ENCODE data around the gene ATP1A1. TPM values are rescaled to one million over a fixed set of nuclear protein-coding genes. Genes with fewer than 3 reads are reported as not detected.

The ATP1A1 gene
- total and polyA plus RNA-seq, 9 of the 15 experiments (the other 6 are each of a cell fraction or from before 2014, with no cell fraction given) = 99.3 to 513 (median 234) TPM

GRCh38 chr1:116372651-116373430 lies at the start of gene ATP1A1 (continued):
- peak; percentile 77 to 85 for TF ChIP-seq MNT (conservative IDR thresholded peaks at IDR 0.05)
- TF ChIP-seq, protein P1, sequence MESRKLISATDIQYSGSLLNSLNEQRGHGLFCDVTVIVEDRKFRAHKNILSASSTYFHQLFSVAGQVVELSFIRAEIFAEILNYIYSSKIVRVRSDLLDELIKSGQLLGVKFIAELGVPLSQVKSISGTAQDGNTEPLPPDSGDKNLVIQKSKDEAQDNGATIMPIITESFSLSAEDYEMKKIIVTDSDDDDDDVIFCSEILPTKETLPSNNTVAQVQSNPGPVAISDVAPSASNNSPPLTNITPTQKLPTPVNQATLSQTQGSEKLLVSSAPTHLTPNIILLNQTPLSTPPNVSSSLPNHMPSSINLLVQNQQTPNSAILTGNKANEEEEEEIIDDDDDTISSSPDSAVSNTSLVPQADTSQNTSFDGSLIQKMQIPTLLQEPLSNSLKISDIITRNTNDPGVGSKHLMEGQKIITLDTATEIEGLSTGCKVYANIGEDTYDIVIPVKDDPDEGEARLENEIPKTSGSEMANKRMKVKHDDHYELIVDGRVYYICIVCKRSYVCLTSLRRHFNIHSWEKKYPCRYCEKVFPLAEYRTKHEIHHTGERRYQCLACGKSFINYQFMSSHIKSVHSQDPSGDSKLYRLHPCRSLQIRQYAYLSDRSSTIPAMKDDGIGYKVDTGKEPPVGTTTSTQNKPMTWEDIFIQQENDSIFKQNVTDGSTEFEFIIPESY (CRISPR knock-in tag; IDR thresholded peaks at IDR 0.05) = peak; percentile 16; the same call in 1 of the 2 replicates
- peak; percentile 74 for TF ChIP-seq LCOR (CRISPR knock-in tag; IDR thresholded peaks at IDR 0.05)
- peak; percentile 60 to 67 for TF ChIP-seq MAZ (CRISPR knock-in tag; conservative IDR thresholded peaks at IDR 0.05 in 1 of 2, IDR thresholded peaks at IDR 0.05 in 1 of 2)
- peak; percentile 44; the same call in 1 of the 2 replicates for TF ChIP-seq SAFB (IDR thresholded peaks at IDR 0.05; ENCODE audit: borderline replicate concordance, low read depth, low read length)
- no peak for TF ChIP-seq ARID3A (IDR thresholded peaks at IDR 0.05; ENCODE audit: borderline replicate concordance, low read depth, low read length)
- TF ChIP-seq TFAP4 (CRISPR knock-in tag; IDR thresholded peaks at IDR 0.05; ENCODE audit: borderline replicate concordance) = peak; percentile 70
- no peak for TF ChIP-seq PURB (CRISPR knock-in tag; IDR thresholded peaks at IDR 0.05; ENCODE audit: low read depth)
- TF ChIP-seq DPF2 (IDR thresholded peaks at IDR 0.05) = peak; percentile 42; the same call in 1 of the 2 replicates
- TF ChIP-seq MEF2A (IDR thresholded peaks at IDR 0.05; ENCODE audit: control insufficient read depth, low read depth, low read length) = no peak
- TF ChIP-seq KLF1 (tag; IDR thresholded peaks at IDR 0.05) = peak; percentile 99
- TF ChIP-seq ZNF511 (CRISPR knock-in tag; IDR thresholded peaks at IDR 0.05) = peak; percentile 83
- TF ChIP-seq RCOR1 (IDR thresholded peaks at IDR 0.05; ENCODE audit: borderline replicate concordance in 1 of 2, low read depth in 2 of 2, low read length in 2 of 2) = peak in 1 of 2 experiments; percentile 19; a peak in 1 of 4 replicates
- TF ChIP-seq NFIC (IDR thresholded peaks at IDR 0.05) = 0 out of 2 replicates have a peak, but pooled peaks have one; percentile 2
- peak; percentile 56; the same call in 1 of the 2 replicates for TF ChIP-seq ZNF263 (CRISPR knock-in tag; IDR thresholded peaks at IDR 0.05; ENCODE audit: borderline replicate concordance)
- TF ChIP-seq SPI1 (IDR thresholded peaks at IDR 0.05; ENCODE audit: borderline replicate concordance, low read depth, low read length) = peak; percentile 85
